Nephron (organoid): ENCODE measurements around the gene S100A13.

Experiments used
- H3K27ac Mint-ChIP-seq, 3 experiments: 2 replicates each; pipeline ENCODE4 v1.8.0; 2020; ENCODE audit warnings: mixed read lengths in 3 of 3, mild to moderate bottlenecking in 2 of 3, moderate library complexity in 1 of 3
- H3K27me3 Mint-ChIP-seq: 2 replicates; pipeline ENCODE4 v1.8.0; 2021; ENCODE audit warnings: low read depth, mild to moderate bottlenecking, moderate library complexity, mixed read lengths
- H3K36me3 Mint-ChIP-seq: 2 replicates; pipeline ENCODE4 v1.8.0; 2020; ENCODE audit warnings: low read depth, mixed read lengths
- H3K4me1 Mint-ChIP-seq: 2 replicates; pipeline ENCODE4 v1.8.0; 2020; ENCODE audit warnings: mixed read lengths
- H3K4me3 Mint-ChIP-seq, 3 experiments: 2 replicates each; pipeline ENCODE4 v1.8.0; 2020; ENCODE audit warnings: mild to moderate bottlenecking in 3 of 3, mixed read lengths in 3 of 3, moderate library complexity in 2 of 3
- H3K9me3 Mint-ChIP-seq: 2 replicates; pipeline ENCODE4 v1.8.0; 2020; ENCODE audit warnings: mixed read lengths
- CTCF ChIP-seq, 3 experiments: fragments of 200-600 bp; sonication (generic); IDR thresholded peaks; one replicate each; pipeline ENCODE4 v1.5.0; 2021; ENCODE audit warnings: antibody characterized with exemption in 3 of 3; ENCODE audit not compliant: unreplicated experiment in 3 of 3

S100A13 gene

GRCh38 chr1:153573351-153573750 is 54.0 kb downstream of the S100A13 start:
- Mint-ChIP-seq H3K27me3 (peaks cover 3% of the 10 kb centered on the region), H3K36me3 (no peaks in the 10 kb centered on the region), H3K4me1 (peaks cover 22% of the 10 kb centered on the region), H3K27ac (no peak overlapping the region), H3K4me3 (no peak overlapping the region), H3K9me3 (no peaks in the 10 kb centered on the region)
- TF ChIP-seq CTCF (IDR thresholded peaks at IDR 0.05; ENCODE audit: unreplicated experiment in 3 of 3): no peak

- Mint-ChIP-seq H3K4me1 (peaks cover 29% of the 10 kb centered on the region), H3K27ac (peak overlapping the region in 2 of 3 experiments; percentile 22 to 58), H3K9me3 (no peaks in the 10 kb centered on the region), H3K27me3 (peaks cover 3% of the 10 kb centered on the region), H3K36me3 (no peaks in the 10 kb centered on the region), H3K4me3 (no peak overlapping the region)
- peak; percentile 66 to 75 (median 67) for TF ChIP-seq CTCF (IDR thresholded peaks at IDR 0.05; ENCODE audit: unreplicated experiment in 3 of 3)
These were observed 54.7 kb downstream of the S100A13 start for GRCh38 chr1:153572569-153573015.

GRCh38 chr1:153571706-153572105 is 55.6 kb downstream of the S100A13 start:
- Mint-ChIP-seq H3K27ac (no peak overlapping the region), H3K9me3 (no peaks in the 10 kb centered on the region), H3K27me3 (peaks cover 3% of the 10 kb centered on the region), H3K36me3 (no peaks in the 10 kb centered on the region), H3K4me3 (no peak overlapping the region), H3K4me1 (peaks cover 37% of the 10 kb centered on the region)
- no peak for TF ChIP-seq CTCF (IDR thresholded peaks at IDR 0.05; ENCODE audit: unreplicated experiment in 3 of 3)

GRCh38 chr1:153570874-153571273 is 56.4 kb downstream of the S100A13 start:
- Mint-ChIP-seq H3K27me3 (peaks cover 3% of the 10 kb centered on the region), H3K9me3 (no peaks in the 10 kb centered on the region), H3K27ac (peak overlapping the region in 1 of 3 experiments; percentile 6)

GRCh38 chr1:153569465-153569864 is 57.8 kb downstream of the S100A13 start:
- Mint-ChIP-seq H3K4me1 (peaks cover 53% of the 10 kb centered on the region), H3K27me3 (peaks cover 3% of the 10 kb centered on the region), H3K9me3 (no peaks in the 10 kb centered on the region), H3K36me3 (no peaks in the 10 kb centered on the region), H3K4me3 (peak overlapping the region; percentile 3 to 48 (median 35)), H3K27ac (peak overlapping the region; percentile 19 to 97 (median 86))
- TF ChIP-seq CTCF (IDR thresholded peaks at IDR 0.05; ENCODE audit: unreplicated experiment in 3 of 3): no peak

More at GRCh38 chr1:153570874-153571273, 56.4 kb downstream of the S100A13 start:
- Mint-ChIP-seq H3K36me3 (no peaks in the 10 kb centered on the region), H3K4me1 (peaks cover 45% of the 10 kb centered on the region), H3K4me3 (no peak overlapping the region)
- TF ChIP-seq CTCF (IDR thresholded peaks at IDR 0.05; ENCODE audit: unreplicated experiment in 3 of 3): no peak
